Mucosa of rectum (tissue), 2 donors: ENCODE measurements around the gene REC8.
"Not testable (repeated sequence)": the region's sequence is repeated elsewhere in the genome, so short reads cannot be mapped to it uniquely, and the experiment has no call there.

Experiments used
- H3K27ac ChIP-seq, 2 donors: one replicate each; pipeline ENCODE4 v1.7.0; 2013; ENCODE audit warnings: inconsistent platforms in 2 of 2, low read depth in 2 of 2, low read length in 2 of 2
- H3K27me3 ChIP-seq, 2 donors: one replicate each; pipeline ENCODE4 v1.7.0; 2013; ENCODE audit warnings: low read length in 2 of 2; ENCODE audit not compliant: control insufficient read depth in 2 of 2, insufficient read depth in 2 of 2
- H3K36me3 ChIP-seq, 2 donors: one replicate each; pipeline ENCODE4 v1.7.0; 2013; ENCODE audit warnings: low read length in 2 of 2; ENCODE audit not compliant: control insufficient read depth in 2 of 2, insufficient read depth in 2 of 2
- H3K4me1 ChIP-seq, 2 donors: one replicate each; pipeline ENCODE4 v1.7.0; 2013; ENCODE audit warnings: low read length in 2 of 2, mild to moderate bottlenecking in 1 of 2; ENCODE audit not compliant: control insufficient read depth in 2 of 2, insufficient read depth in 2 of 2
- H3K4me3 ChIP-seq, 2 donors: one replicate each; pipeline ENCODE4 v1.7.0; 2013; ENCODE audit warnings: low read length in 2 of 2
- H3K9ac ChIP-seq, 2 donors: one replicate each; pipeline ENCODE4 v1.7.0; 2013; ENCODE audit warnings: low read length in 2 of 2, low read depth in 1 of 2, mild to moderate bottlenecking in 1 of 2
- H3K9me3 ChIP-seq, 2 donors: one replicate each; pipeline ENCODE4 v1.7.0; 2013; ENCODE audit warnings: low read length in 2 of 2; ENCODE audit not compliant: control insufficient read depth in 2 of 2
- donor health status: healthy.
- donor health status: Normal muscosa, but diverticular disease.

Gene REC8

DNA sequence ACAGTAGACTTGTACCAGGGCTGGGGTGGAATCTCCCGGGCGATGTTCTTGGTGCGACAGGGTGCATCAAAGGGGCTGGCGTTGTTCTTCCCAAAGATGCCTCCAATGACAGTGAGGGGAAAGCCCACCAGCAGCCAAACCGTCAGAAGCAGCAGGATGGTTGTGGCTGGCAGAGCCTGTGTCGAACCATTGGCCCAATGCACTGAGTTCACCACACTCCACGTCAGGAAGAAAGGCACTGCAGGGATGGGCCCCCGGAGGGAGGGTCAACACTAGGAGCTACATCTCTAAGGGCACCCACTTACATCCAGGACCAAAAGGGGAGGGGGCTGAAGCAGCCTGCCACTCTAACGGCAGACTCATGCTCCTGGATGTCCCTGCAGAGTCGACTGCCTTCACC is 18.5 kb downstream of the REC8 start:
- Histone ChIP-seq H3K36me3 (peaks cover 25 to 37% of the 10 kb centered on the region in 2 donors), H3K27ac (no peak overlapping the region), H3K4me3 (no peak overlapping the region), H3K9ac (no peak overlapping the region), H3K9me3 (no peaks in the 10 kb centered on the region), H3K4me1 (peaks cover 19 to 20% of the 10 kb centered on the region in 2 donors), H3K27me3 (no peaks in the 10 kb centered on the region)

DNA sequence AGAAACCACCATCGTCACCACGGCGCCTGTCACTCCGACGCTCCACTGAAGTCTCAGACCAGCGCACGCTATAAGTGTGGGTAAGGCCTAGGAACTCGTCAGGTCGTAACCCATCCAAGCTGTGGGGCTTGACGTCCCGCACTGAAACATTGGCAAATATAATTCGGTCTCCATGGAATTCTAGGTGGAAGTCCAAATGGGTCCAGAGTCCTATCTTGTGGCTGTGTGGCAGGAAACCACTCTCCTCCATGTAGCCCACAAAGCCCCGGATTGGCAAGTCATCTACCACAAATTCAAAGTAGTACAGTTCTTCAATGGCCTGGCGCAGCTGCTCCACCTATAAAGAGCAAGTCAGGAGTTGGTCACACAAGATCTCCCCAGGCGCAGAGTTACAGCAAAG is 21.1 kb downstream of the REC8 start:
- Histone ChIP-seq H3K27me3 (no peaks in the 10 kb centered on the region), H3K9ac (no peak overlapping the region), H3K36me3 (peaks cover 19 to 22% of the 10 kb centered on the region in 2 donors), H3K4me1 (peaks cover 19 to 29% of the 10 kb centered on the region in 2 donors), H3K27ac (no peak overlapping the region), H3K9me3 (no peaks in the 10 kb centered on the region), H3K4me3 (no peak overlapping the region)

GRCh38 chr14:24194186-24194872 is 22.4 kb downstream of the REC8 start:
- Histone ChIP-seq H3K9me3 (no peaks in the 10 kb centered on the region), H3K4me3 (peak overlapping the region; percentile 87 to 93), H3K27me3 (no peaks in the 10 kb centered on the region), H3K4me1 (peaks cover 19 to 31% of the 10 kb centered on the region in 2 donors), H3K9ac (peak overlapping the region; percentile 83 to 99), H3K36me3 (peaks cover 19 to 22% of the 10 kb centered on the region in 2 donors), H3K27ac (peak overlapping the region in 1 of 2 donors; percentile 97)

DNA sequence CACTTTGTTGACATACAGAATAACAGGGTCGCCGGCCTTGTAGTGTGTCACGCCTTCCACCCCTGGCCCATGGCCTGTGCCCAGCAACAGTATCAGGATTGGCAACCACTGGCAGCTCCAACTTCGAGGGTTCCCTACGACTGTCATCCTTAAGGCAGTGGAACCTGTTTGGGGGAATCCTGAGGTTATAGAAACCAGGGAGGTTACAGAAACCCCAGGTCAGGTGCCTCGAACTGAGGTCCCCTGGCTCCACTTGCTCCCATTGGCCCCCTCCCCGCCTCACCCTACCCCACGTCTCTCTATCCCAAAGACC is 22.9 kb downstream of the REC8 start:
- Histone ChIP-seq H3K9me3 (no peaks in the 10 kb centered on the region), H3K27me3 (no peaks in the 10 kb centered on the region), H3K4me1 (peaks cover 19 to 31% of the 10 kb centered on the region in 2 donors), H3K9ac (peak overlapping the region; percentile 83 to 99), H3K36me3 (peaks cover 16 to 24% of the 10 kb centered on the region in 2 donors), H3K27ac (peak overlapping the region; percentile 96 to 97), H3K4me3 (peak overlapping the region; percentile 87 to 93)

GRCh38 chr14:24195186-24196070 is 23.5 kb downstream of the REC8 start, which contains the start of gene TM9SF1:
TSS of gene TM9SF1 (minus strand) at chr14:24195441. CDS start at chr14:24195019, 422 bp downstream.
- H3K27me3 ChIP-seq: no peaks in the 10 kb centered on the region
- H3K36me3 ChIP-seq: peaks cover 14 to 25% of the 10 kb centered on the region in 2 donors
- H3K4me1 ChIP-seq: peaks cover 19 to 31% of the 10 kb centered on the region in 2 donors
- H3K4me3 ChIP-seq: peak within 1 kb of the TSS; percentile 87 to 93
- H3K27ac ChIP-seq: peak within 1 kb of the TSS; percentile 96 to 97
- peak within 1 kb of the TSS; percentile 83 to 99 for H3K9ac ChIP-seq
- H3K9me3 ChIP-seq: no peaks in the 10 kb centered on the region

- H3K4me3 ChIP-seq: peak overlapping the region; percentile 87 to 93
- H3K36me3 ChIP-seq: peaks cover 14 to 22% of the 10 kb centered on the region in 2 donors
- peak overlapping the region; percentile 83 to 99 for H3K9ac ChIP-seq
- no peaks in the 10 kb centered on the region for H3K9me3 ChIP-seq
- H3K27me3 ChIP-seq: no peaks in the 10 kb centered on the region
- H3K27ac ChIP-seq: peak overlapping the region; percentile 96 to 97
- H3K4me1 ChIP-seq: peaks cover 19 to 31% of the 10 kb centered on the region in 2 donors
Observed at GRCh38 chr14:24196071-24197055, 24.5 kb downstream of the REC8 start.

GRCh38 chr14:24197056-24197450 is 25.2 kb downstream of the REC8 start:
- Histone ChIP-seq H3K4me3 (peak overlapping the region in 1 of 2 donors; percentile 5), H3K27ac (no peak overlapping the region), H3K9ac (peak overlapping the region in 1 of 2 donors; percentile 26), H3K27me3 (no peaks in the 10 kb centered on the region), H3K4me1 (peaks cover 19 to 31% of the 10 kb centered on the region in 2 donors), H3K9me3 (no peaks in the 10 kb centered on the region), H3K36me3 (peaks cover 9 to 15% of the 10 kb centered on the region in 2 donors)

DNA sequence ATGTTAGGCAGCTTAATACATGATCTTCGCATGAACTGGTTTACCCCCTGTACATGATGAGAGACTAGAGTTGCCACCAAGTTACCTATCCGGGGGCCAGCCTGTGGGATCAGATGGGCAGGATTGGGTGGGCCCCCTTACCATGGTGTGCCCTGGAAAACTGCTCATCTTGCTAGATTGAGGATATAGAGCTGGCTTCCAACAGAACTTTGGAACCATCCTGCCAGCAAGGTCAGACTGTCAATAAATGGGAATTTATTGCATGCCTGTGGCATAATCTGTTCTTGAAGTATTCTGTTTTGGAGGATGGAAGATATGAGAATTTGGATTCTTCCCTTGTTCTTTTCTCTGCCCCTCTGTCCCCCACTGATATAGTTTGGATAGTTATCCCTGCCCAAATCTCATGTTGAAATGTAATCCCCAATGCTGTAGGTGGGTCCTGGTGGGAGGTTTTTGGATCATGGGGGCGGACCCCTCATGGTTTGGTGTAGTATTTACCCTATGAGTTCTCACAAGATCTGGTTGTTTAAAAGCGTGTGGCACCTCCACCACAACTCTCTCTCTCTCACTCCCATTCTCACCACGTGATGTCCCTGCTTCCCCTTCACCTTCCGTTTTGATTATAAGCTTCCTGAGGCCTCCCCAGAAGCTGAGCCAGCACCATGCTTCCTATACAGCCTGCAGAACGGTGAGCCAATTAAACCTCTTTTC is 27.1 kb downstream of the REC8 start:
- peaks cover 19 to 30% of the 10 kb centered on the region in 2 donors for H3K4me1 ChIP-seq
- no peak overlapping the region for H3K4me3 ChIP-seq
- peaks cover 4 to 7% of the 10 kb centered on the region in 2 donors for H3K36me3 ChIP-seq
- no peaks in the 10 kb centered on the region for H3K27me3 ChIP-seq
- no peaks in the 10 kb centered on the region for H3K9me3 ChIP-seq
- H3K27ac ChIP-seq: peak overlapping the region; percentile 42 to 52
- peak overlapping the region in 1 of 2 donors; percentile 17 for H3K9ac ChIP-seq

- not testable (repeated sequence) for H3K27ac ChIP-seq, H3K9me3 ChIP-seq, H3K4me3 ChIP-seq, H3K9ac ChIP-seq, H3K27me3 ChIP-seq, H3K4me1 ChIP-seq
- peaks cover 25 to 32% of the 10 kb centered on the region in 2 donors for H3K36me3 ChIP-seq
Observed at GRCh38 chr14:24202538-24202937, 30.7 kb downstream of the REC8 start.
